Activated effector memory CD4-positive, alpha-beta T cell treated with Interleukin-2 at 50 U/mL for 16 hours (primary cell): ENCODE measurements around the gene ZBTB4.

Experiments used
- DNase-seq: peaks from one replicate; pipeline ENCODE4 v3.0.0-alpha.2; 2020

ZBTB4 gene, protein sequence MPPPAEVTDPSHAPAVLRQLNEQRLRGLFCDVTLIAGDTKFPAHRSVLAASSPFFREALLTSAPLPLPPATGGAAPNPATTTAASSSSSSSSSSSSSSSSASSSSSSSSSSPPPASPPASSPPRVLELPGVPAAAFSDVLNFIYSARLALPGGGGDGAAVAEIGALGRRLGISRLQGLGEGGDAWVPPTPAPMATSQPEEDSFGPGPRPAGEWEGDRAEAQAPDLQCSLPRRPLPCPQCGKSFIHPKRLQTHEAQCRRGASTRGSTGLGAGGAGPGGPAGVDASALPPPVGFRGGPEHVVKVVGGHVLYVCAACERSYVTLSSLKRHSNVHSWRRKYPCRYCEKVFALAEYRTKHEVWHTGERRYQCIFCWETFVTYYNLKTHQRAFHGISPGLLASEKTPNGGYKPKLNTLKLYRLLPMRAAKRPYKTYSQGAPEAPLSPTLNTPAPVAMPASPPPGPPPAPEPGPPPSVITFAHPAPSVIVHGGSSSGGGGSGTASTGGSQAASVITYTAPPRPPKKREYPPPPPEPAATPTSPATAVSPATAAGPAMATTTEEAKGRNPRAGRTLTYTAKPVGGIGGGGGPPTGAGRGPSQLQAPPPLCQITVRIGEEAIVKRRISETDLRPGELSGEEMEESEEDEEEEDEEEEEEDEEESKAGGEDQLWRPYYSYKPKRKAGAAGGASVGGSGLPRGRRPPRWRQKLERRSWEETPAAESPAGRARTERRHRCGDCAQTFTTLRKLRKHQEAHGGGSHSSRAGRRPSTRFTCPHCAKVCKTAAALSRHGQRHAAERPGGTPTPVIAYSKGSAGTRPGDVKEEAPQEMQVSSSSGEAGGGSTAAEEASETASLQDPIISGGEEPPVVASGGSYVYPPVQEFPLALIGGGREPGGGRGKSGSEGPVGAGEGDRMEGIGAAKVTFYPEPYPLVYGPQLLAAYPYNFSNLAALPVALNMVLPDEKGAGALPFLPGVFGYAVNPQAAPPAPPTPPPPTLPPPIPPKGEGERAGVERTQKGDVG

DNA sequence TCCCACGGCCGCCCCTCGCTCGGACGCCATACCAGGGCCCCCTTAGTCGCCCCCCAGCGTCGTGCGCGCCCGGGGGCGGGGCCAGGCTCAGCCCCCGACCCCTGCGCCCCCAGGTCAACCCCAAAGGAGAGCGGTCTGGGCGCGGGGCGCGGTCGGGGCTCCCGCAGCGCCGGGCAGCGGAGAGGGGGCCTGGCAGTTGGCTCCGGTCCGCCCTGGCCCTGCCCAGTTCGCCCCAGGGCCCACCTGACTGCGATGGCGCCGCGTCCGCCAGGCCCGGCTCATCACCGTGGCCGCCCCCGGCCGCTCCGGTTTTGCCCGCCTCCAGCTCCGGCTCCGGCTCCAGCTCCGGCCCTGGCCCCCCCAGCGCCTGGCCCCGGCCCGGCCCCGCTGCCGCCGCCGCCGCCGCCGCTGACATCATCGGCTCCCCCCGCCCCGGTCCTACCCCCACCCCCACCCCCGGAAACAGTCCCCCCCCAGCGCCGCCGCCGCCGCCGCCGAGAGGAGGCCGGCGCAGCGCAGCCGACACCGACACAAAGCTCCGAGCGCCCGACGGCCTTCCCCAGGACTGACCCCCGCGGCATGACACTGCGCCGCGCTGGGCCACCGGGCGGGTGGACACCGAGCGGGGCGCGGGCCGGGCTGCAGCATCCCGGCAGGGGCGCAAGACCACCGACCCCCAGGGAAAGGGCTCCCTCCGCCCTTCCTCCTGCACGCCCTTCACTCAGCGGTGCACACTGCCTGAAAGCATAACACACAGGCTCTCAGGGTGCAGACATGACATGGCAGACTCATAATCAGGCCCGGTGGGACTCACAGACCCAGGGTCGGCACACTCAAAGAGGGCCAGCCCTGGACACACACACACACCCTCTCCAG, at the start of gene ZBTB4:
Gene ZBTB4, minus strand, starts transcription at position 419 of the 876 bp plus-strand sequence. CDS start 12,830 bp downstream, outside the sequence.
- peak; percentile 63 for DNase-seq

GRCh38 chr17:7528842-7529241, 49.4 kb upstream of the ZBTB4 start:
- no peak for DNase-seq

GRCh38 chr17:7523033-7523432, 43.6 kb upstream of the ZBTB4 start:
- peak; percentile 24 for DNase-seq

- DNase-seq = no peak
These were observed 36.6 kb upstream of the ZBTB4 start for GRCh38 chr17:7515911-7516610.

DNA sequence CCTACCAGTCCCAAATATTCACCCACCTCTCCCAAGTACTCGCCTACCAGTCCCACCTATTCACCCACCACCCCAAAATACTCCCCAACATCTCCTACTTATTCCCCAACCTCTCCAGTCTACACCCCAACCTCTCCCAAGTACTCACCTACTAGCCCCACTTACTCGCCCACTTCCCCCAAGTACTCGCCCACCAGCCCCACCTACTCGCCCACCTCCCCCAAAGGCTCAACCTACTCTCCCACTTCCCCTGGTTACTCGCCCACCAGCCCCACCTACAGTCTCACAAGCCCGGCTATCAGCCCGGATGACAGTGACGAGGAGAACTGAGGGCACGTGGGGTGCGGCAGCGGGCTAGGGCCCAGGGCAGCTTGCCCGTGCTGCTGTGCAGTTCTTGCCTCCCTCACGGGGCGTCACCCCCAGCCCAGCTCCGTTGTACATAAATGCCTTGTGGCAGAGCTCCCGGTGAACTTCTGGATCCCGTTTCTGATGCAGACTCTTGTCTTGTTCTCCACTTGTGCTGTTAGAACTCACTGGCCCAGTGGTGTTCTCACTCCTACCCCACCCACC, 34.5 kb upstream of the ZBTB4 start:
- DNase-seq = no peak

DNA sequence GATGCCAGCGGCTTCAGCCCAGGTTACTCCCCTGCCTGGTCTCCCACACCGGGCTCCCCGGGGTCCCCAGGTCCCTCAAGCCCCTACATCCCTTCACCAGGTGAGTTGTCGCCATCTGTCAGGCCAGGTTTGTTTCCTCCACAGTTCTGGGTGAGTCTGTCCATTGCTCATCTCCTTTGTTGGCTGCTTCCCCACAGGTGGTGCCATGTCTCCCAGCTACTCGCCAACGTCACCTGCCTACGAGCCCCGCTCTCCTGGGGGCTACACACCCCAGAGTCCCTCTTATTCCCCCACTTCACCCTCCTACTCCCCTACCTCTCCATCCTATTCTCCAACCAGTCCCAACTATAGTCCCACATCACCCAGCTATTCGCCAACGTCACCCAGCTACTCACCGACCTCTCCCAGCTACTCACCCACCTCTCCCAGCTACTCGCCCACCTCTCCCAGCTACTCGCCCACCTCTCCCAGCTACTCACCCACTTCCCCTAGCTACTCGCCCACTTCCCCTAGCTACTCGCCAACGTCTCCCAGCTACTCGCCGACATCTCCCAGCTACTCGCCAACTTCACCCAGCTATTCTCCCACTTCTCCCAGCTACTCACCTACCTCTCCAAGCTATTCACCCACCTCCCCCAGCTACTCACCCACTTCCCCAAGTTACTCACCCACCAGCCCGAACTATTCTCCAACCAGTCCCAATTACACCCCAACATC, 33.6 kb upstream of the ZBTB4 start:
- no peak for DNase-seq

GRCh38 chr17:7512105-7512504, 32.7 kb upstream of the ZBTB4 start:
- DNase-seq = no peak

DNA sequence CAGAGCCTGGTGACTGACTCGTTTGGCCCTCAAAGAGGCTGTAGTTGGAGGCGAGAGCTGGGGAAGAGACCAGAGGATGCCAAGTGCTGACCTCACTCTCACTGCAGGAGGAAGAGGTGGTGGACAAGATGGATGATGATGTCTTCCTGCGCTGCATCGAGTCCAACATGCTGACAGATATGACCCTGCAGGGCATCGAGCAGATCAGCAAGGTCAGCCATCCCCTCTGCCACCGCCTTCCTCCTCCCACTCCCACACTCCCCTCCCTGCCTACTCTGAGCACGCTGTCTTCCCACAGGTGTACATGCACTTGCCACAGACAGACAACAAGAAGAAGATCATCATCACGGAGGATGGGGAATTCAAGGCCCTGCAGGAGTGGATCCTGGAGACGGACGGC, 31.7 kb upstream of the ZBTB4 start:
- DNase-seq = no peak

DNA sequence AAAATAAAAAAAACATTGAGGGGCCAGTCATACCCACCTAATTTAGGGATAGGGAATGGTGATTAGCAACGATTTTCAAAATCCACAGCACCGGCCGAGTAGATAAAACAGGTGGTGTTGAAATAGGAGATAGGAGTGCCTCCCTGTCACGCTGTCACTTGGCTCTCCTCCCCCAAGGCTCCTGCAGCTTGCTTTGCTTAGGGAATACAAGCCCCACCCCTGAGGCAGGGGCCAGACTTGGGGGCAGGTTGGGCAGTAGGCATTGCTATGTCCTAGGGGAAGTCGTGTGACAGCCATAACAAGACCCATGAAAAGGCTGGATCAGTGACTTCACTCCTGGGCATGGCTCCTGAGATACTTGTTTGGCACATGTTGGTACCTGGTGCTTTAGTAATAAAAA, 30.5 kb upstream of the ZBTB4 start:
- no peak for DNase-seq

GRCh38 chr17:7508846-7509245, 29.4 kb upstream of the ZBTB4 start:
- no peak for DNase-seq

DNA sequence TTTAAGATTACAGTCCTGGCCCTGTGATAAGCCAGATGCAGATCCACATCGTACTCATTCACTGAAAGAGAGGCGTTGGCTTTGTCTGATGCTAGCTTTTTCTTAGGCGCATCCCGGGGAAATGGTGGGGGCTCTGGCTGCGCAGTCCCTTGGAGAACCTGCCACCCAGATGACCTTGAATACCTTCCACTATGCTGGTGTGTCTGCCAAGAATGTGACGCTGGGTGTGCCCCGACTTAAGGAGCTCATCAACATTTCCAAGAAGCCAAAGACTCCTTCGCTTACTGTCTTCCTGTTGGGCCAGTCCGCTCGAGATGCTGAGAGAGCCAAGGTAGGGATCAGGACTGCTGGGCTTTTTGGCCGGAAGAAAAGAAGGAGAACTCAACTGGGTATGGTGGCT, 28.7 kb upstream of the ZBTB4 start:
- DNase-seq = no peak

DNA sequence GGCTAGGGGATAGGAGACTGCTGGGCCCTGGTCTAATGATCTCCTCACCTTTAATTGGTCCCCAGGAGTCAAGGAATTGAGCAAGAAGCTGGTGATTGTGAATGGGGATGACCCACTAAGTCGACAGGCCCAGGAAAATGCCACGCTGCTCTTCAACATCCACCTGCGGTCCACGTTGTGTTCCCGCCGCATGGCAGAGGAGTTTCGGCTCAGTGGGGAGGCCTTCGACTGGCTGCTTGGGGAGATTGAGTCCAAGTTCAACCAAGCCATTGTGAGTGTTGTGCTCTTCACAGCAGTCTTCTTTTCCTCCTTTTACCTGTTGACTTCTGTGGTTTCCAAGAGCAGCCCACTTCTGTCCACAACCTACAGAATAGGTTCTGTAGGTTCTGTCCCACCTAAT, 24.1 kb upstream of the ZBTB4 start:
- DNase-seq = no peak

- no peak for DNase-seq
These were observed 23.6 kb upstream of the ZBTB4 start for GRCh38 chr17:7502987-7503386.

GRCh38 chr17:7502171-7502847, 22.9 kb upstream of the ZBTB4 start:
- DNase-seq = no peak

DNA sequence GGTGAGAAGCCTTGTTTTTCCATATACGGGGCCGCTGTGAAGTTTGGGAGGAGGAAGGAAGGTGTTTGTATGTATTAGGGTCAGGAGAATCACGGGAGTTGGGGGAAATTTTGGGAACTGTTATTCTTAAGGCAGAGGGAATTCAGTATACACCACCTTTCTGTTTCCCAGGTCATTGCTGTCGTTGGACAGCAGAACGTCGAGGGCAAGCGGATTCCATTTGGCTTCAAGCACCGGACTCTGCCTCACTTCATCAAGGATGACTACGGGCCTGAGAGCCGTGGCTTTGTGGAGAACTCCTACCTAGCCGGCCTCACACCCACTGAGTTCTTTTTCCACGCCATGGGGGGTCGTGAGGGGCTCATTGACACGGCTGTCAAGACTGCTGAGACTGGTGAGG, 22.3 kb upstream of the ZBTB4 start:
- DNase-seq = no peak

GRCh38 chr17:7499161-7499560, 19.7 kb upstream of the ZBTB4 start:
- no peak for DNase-seq

DNA sequence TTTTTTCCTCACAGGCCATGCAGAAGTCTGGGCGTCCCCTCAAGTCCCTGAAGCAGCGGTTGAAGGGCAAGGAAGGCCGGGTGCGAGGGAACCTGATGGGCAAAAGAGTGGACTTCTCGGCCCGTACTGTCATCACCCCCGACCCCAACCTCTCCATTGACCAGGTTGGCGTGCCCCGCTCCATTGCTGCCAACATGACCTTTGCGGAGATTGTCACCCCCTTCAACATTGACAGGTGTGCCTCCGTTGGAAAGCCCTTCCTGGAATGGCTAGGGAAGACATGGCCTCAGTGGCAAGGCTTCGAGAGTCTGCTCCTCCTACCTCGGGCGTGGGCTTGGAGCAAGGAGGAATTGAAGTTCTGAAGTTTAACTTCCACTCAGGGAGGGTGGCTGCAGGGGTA, 18.2 kb upstream of the ZBTB4 start:
- DNase-seq = no peak

DNA sequence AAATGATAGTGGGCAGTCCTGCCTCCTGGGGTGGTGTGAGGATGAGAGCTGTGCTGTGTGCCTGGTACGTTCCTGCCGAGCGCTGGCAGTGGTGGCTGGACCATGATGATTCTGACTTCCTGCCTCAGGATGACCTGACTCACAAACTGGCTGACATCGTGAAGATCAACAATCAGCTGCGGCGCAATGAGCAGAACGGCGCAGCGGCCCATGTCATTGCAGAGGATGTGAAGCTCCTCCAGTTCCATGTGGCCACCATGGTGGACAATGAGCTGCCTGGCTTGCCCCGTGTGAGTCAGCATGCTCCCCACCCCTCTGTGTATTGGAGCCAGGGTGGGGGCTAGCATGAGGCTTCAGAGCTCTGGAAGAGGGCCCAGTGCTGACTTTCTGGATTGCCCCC, 17.8 kb upstream of the ZBTB4 start:
- no peak for DNase-seq

DNA sequence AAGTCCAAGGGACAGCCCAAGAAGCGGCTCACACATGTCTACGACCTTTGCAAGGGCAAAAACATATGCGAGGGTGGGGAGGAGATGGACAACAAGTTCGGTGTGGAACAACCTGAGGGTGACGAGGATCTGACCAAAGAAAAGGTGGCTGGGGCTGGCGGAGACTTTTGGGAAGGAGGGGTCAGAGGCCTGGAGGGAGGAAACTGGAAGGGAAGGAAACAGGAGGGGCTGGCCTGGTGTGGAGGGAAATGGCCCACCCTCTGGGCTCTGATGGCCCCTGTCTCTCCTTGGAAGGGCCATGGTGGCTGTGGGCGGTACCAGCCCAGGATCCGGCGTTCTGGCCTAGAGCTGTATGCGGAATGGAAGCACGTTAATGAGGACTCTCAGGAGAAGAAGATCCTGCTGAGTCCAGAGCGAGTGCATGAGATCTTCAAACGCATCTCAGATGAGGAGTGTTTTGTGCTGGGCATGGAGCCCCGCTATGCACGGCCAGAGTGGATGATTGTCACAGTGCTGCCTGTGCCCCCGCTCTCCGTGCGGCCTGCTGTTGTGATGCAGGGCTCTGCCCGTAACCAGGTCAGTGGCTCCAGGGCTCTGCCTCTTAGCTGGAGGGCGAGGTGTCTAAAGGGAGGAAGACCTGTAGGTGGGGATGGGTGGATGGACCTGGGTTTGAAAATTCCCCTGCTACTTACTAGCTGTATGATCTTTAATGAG, 17.2 kb upstream of the ZBTB4 start:
- no peak for DNase-seq
